Right lobe of liver (tissue), 4 donors: Measurements from ENCODE around the gene CCNF.

Experiments used
- CTCF ChIP-seq, 4 donors: fragments of 200-600 bp in 3 of 4; fragments of 450-650 bp in 1 of 4; IDR thresholded peaks; one replicate each; pipeline versions ENCODE4 v1.5.1 to v1.8.0; 2016 to 2022; ENCODE audit warnings: antibody characterized with exemption in 4 of 4, mild to moderate bottlenecking in 2 of 4
- POLR2A ChIP-seq: fragments of 450-650 bp; IDR thresholded peaks from one replicate; pipeline ENCODE4 v1.6.1; 2017; ENCODE audit warnings: antibody characterized with exemption, mild to moderate bottlenecking
- donor health status: DM: no; HTN: no; CAD: no.
- donor health status: DM: no; HTN: no; CAD: no.
- donor health status: DM: no; HTN: yes; CAD: no.

- TF ChIP-seq POLR2A (no peak), CTCF (IDR thresholded peaks at IDR 0.05) (no peak)
Measured at GRCh38 chr16:2481676-2482075, 52.4 kb downstream of the CCNF start.
